NT2/D1 (cell line): ENCODE data around the gene MRM3.
A peak's percentile ranks its signal among the peaks of the same experiment; 100 is the strongest.

Experiments used
- DNase-seq: peaks from one replicate; pipeline ENCODE4 v3.0.0-alpha.2; 2011; ENCODE audit warnings: low read depth, low spot score
- H3K27me3 ChIP-seq: 2 replicates; pipeline ENCODE4 v1.6.0; 2011; ENCODE audit warnings: mild to moderate bottlenecking; ENCODE audit not compliant: insufficient read length, insufficient read depth
- H3K36me3 ChIP-seq: 2 replicates; pipeline ENCODE4 v1.6.1; 2011; ENCODE audit warnings: mild to moderate bottlenecking, low read length, mixed read lengths; ENCODE audit not compliant: insufficient read depth, insufficient read length
- H3K4me1 ChIP-seq: 2 replicates; pipeline ENCODE4 v1.5.1; 2011; ENCODE audit not compliant: insufficient read depth, insufficient read length
- H3K4me3 ChIP-seq: 2 replicates; pipeline ENCODE4 v1.5.1; 2011; ENCODE audit warnings: low read depth; ENCODE audit not compliant: insufficient read length
- H3K9ac ChIP-seq: 2 replicates; pipeline ENCODE4 v1.6.0; 2011; ENCODE audit warnings: low read depth; ENCODE audit not compliant: insufficient read length
- H3K9me3 ChIP-seq: 2 replicates; pipeline ENCODE4 v1.5.1; 2011; ENCODE audit warnings: mild to moderate bottlenecking, low read length; ENCODE audit not compliant: insufficient read depth
- SUZ12 ChIP-seq: IDR thresholded peaks from 2 replicates; pipeline ENCODE4 v1.6.1; 2011; ENCODE audit not compliant: insufficient read length, insufficient read depth; ENCODE audit errors: extremely low read depth
- YY1 ChIP-seq: IDR thresholded peaks from 2 replicates; pipeline ENCODE4 v1.6.1; 2011; ENCODE audit not compliant: insufficient read length, insufficient read depth
- ZNF274 ChIP-seq: IDR thresholded peaks from 2 replicates; pipeline ENCODE4 v1.6.1; 2011; ENCODE audit warnings: mild to moderate bottlenecking, low read depth, low read length

The MRM3 gene

DNA sequence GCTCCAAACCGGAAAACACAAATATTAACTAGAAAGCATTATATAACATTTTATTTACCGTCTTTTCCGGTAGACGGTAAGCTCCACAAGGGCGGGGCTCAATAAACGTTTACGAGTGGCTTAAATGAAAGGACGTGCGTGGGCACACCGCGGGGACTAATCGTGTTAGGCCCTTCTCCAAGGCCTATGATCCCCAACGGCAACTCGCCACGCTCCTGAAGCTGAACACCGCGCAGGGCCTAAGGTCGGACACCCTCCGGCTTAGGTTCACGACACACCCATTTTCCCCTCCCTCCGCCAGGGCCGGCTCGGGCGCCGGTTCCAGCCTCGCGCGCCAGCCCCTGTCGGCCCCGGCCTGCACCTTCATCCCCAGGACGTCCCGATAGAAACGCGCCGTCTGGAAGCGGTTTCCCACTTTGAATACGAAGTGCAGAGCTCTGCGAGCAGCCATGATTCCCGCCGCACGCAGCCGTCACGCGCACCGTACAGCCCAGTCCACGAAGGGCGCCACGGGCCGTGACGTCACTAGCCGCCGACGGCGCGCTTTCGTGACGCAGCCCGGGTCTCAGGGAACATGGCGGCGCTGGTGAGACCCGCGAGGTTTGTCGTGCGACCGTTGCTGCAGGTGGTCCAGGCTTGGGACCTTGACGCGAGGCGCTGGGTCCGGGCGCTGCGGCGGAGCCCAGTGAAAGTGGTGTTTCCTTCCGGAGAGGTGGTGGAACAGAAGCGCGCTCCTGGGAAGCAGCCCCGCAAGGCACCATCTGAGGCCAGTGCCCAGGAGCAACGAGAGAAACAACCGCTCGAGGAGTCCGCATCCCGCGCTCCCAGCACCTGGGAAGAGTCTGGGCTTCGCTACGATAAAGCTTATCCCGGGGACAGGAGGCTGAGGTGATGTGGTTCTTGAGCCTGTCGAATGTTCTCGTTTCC lies at the start of gene MRM3, which contains the start of gene GLOD4:
MRM3 (plus strand) TSS at position 549 of the 927 bp plus-strand sequence; CDS start at position 575, 26 bp downstream.
GLOD4 (minus strand) TSS at position 476 of the 927 bp plus-strand sequence; CDS start at position 451, 25 bp downstream.
- no peaks in the 10 kb centered on the region for H3K4me1 ChIP-seq
- H3K36me3 ChIP-seq, result peaks cover 50% of the 10 kb centered on the region
- peak; percentile 58 for DNase-seq
- H3K27me3 ChIP-seq, result no peaks in the 10 kb centered on the region
- peak within 1 kb of the TSS; percentile 95 for H3K9ac ChIP-seq
- peak within 1 kb of the TSS; percentile 95 for H3K4me3 ChIP-seq
- TF ChIP-seq ZNF274 (no peak), SUZ12 (no peak), YY1 (peak; percentile 89)
- no peaks in the 10 kb centered on the region for H3K9me3 ChIP-seq

GRCh38 chr17:732902-733720 lies 49.0 kb upstream of the MRM3 start:
- TF ChIP-seq ZNF274 (no peak), YY1 (no peak), SUZ12 (no peak)
- peak overlapping the region; percentile 76 for H3K9ac ChIP-seq

DNA sequence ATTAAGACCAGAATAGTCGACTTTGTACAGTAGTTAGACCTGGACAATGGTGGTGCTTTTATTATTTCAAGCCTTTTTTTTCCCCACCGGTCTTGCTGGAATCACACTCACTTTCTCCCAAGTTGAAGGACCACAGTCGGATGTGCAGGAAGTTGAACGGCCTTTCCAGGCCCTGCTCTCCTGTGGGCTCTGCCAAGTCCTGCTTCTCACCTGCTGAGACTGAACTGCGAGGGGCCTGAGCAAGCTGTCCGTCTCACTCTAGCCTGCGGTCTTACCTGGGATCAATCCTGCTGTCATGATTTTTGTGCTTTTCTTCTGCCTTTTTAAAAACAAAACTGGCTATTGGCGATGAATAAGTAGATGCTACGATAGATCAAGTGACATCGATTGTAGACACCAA lies 48.4 kb upstream of the MRM3 start:
- DNase-seq, result no peak
- Histone ChIP-seq H3K9ac (peak overlapping the region; percentile 76), H3K4me1 (no peaks in the 10 kb centered on the region), H3K36me3 (peaks cover 14% of the 10 kb centered on the region), H3K4me3 (peak overlapping the region; percentile 53), H3K9me3 (no peaks in the 10 kb centered on the region), H3K27me3 (peaks cover 13% of the 10 kb centered on the region)
- TF ChIP-seq YY1 (no peak), ZNF274 (no peak), SUZ12 (no peak)

More at GRCh38 chr17:732902-733720, 49.0 kb upstream of the MRM3 start:
- Histone ChIP-seq H3K4me1 (no peaks in the 10 kb centered on the region), H3K27me3 (peaks cover 13% of the 10 kb centered on the region), H3K36me3 (peaks cover 8% of the 10 kb centered on the region), H3K4me3 (peak overlapping the region; percentile 53), H3K9me3 (no peaks in the 10 kb centered on the region)
- no peak for DNase-seq

DNA sequence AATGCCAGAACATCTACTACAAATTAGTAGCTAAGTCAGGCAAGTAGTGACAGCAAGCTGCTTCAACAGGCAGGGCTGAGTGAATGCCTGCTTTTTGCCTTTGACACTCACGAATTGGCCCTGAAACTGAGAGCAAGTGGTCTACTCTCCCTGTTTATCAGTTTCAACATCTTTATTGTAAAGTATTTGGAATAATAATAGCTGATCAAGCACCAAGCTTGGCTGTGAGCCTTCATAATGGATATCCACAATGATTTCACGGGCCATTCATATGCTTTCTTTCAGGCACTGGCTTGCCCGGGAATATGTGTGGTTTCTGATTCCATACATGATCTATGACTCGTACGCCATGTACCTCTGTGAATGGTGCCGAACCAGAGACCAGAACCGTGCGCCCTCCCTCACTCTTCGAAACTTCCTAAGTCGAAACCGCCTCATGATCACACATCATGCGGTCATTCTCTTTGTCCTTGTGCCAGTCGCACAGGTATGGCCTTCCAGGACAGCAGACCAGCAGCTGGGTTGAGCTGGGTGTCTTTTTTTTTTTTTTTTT lies 44.5 kb upstream of the MRM3 start:
- Histone ChIP-seq H3K9ac (no peak overlapping the region), H3K4me1 (no peaks in the 10 kb centered on the region), H3K27me3 (peaks cover 2% of the 10 kb centered on the region), H3K4me3 (no peak overlapping the region), H3K9me3 (no peaks in the 10 kb centered on the region), H3K36me3 (peaks cover 46% of the 10 kb centered on the region)
- TF ChIP-seq SUZ12 (no peak), YY1 (no peak), ZNF274 (no peak)
- DNase-seq, result no peak

DNA sequence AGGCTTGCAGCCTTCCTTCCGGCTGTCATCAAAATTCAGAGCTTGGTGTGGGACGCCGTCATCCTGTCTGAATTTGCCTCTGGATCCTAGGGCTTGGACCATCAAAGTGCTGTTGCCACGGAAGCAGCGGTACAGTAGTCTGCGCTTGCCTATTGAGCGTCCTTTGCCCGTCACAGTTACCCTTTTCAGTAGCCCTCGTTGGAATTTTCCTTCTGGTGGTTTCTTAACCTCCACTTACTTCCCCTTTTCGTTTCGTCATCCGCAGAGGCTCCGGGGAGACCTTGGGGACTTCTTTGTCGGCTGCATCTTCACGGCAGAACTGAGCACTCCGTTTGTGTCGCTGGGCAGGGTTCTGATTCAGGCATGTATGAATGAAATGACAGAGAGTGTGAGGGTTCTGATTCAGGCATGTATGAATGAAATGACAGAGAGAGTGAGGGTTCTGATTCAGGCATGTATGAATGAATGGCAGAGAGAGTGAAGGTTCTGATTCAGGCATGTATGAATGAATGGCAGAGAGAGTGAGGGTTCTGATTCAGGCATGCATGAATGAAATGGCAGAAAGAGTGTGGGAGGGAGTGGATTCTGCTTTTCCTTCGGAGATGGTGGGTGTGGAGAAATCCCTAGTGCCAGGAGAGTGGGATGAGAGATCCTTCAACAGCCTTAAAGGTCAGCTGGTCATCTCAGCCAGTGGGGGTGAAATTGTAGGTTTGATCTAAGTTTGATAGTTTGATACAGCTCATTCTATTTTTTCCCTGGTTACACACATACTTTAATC lies 41.7 kb upstream of the MRM3 start:
- no peak for DNase-seq
- H3K27me3 ChIP-seq, result no peaks in the 10 kb centered on the region
- no peaks in the 10 kb centered on the region for H3K9me3 ChIP-seq
- H3K4me1 ChIP-seq, result no peaks in the 10 kb centered on the region
- TF ChIP-seq YY1 (no peak), ZNF274 (no peak), SUZ12 (no peak)
- H3K4me3 ChIP-seq, result no peak overlapping the region
- H3K36me3 ChIP-seq, result peaks cover 70% of the 10 kb centered on the region
- no peak overlapping the region for H3K9ac ChIP-seq

DNA sequence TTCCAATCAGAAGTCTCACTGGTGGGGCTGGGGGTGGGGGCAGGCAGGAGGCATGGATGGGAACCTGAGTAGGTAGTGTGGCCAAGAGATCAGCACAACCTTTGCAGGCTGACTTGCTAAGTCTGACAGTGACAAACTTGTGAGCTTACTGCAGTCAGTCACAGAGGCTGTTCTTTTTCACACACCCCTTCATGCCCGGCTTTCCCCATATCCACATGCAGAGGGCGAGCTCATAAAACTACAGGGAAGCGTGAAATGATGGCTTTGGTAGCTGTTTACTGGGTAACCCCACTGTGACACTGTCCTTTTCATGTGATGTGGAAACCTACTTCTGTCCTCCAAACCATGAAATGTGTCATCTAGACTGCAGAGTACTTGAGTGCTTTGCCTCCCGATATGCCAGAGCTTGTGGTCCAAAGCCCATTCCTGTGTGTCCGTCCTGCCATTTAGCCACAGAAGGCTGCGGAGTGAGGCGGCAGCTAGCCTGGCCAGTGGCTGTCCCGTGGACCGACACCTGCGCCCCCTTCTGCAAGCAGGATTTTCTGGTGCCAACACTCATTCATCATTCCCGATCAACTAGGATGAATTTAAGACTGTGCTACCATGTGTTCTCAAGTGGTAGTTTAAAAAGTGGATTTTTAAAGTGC lies 39.9 kb upstream of the MRM3 start:
- peaks cover 88% of the 10 kb centered on the region for H3K36me3 ChIP-seq
- H3K9ac ChIP-seq, result no peak overlapping the region
- DNase-seq, result no peak
- no peaks in the 10 kb centered on the region for H3K27me3 ChIP-seq
- H3K9me3 ChIP-seq, result no peaks in the 10 kb centered on the region
- TF ChIP-seq ZNF274 (no peak), YY1 (no peak), SUZ12 (no peak)
- H3K4me3 ChIP-seq, result no peak overlapping the region
- no peaks in the 10 kb centered on the region for H3K4me1 ChIP-seq
